H1 (cell line): ENCODE results near the gene MCHR1. TPM values are rescaled to one million over a fixed set of nuclear protein-coding genes. Genes with fewer than 3 reads are reported as not detected.

Experiments used
- CTCF ChIA-PET: fragments of 300-600 bp; sonication (Branson Sonifier 250); formaldehyde crosslinking; loops from one replicate; lab custom pipeline; 2021; ENCODE audit not compliant: partially characterized antibody; lab: Charles Lee
- POLR2A ChIA-PET: fragments of 300-600 bp; sonication (Branson Sonifier 250); formaldehyde crosslinking; loops from one replicate; lab custom pipeline; 2021; ENCODE audit warnings: inconsistent platforms; ENCODE audit not compliant: partially characterized antibody; lab: Charles Lee
- DNase-seq, 2 experiments: peaks; one replicate each; pipeline versions ENCODE4 v3.0.0 to v3.0.0-alpha.2; 2010 to 2022; ENCODE audit warnings: low spot score in 2 of 2, low read depth in 1 of 2, mixed read lengths in 1 of 2
- FAIRE-seq: peaks from 2 replicates; lab custom pipeline; 2011; peaks lifted over from hg19 to GRCh38; lab: Jason Lieb, UNC
- H2AFZ ChIP-seq: 2 replicates; pipeline ENCODE4 v1.8.1; 2012; ENCODE audit warnings: low read length, inconsistent platforms
- H2AK5ac ChIP-seq: 2 replicates; pipeline ENCODE4 v1.6.1; 2013; ENCODE audit warnings: low read depth, low read length
- H2BK120ac ChIP-seq: replicated peaks from 2 replicates; pipeline ENCODE3; 2013; ENCODE audit warnings: low read depth, low read length, inconsistent platforms
- H2BK12ac ChIP-seq: 2 replicates; pipeline ENCODE4 v1.6.1; 2013; ENCODE audit warnings: low read depth, low read length
- H2BK15ac ChIP-seq: 2 replicates; pipeline ENCODE4 v1.6.1; 2013; ENCODE audit warnings: low read length
- H2BK20ac ChIP-seq: 2 replicates; pipeline ENCODE4 v1.6.1; 2013; ENCODE audit warnings: low read length
- H2BK5ac ChIP-seq: 2 replicates; pipeline ENCODE4 v1.6.1; 2013; ENCODE audit warnings: low read depth, low read length
- H3K14ac ChIP-seq: 2 replicates; pipeline ENCODE4 v1.6.1; 2013; ENCODE audit warnings: inconsistent platforms; ENCODE audit not compliant: insufficient read length
- H3K18ac ChIP-seq: 2 replicates; pipeline ENCODE4 v1.6.1; 2013; ENCODE audit warnings: low read length; ENCODE audit errors: extremely low read depth
- H3K23ac ChIP-seq: 2 replicates; pipeline ENCODE4 v1.6.1; 2013; ENCODE audit warnings: inconsistent platforms; ENCODE audit not compliant: insufficient read length
- H3K23me2 ChIP-seq: 2 replicates; pipeline ENCODE4 v1.6.1; 2013; ENCODE audit warnings: low read depth, low read length
- H3K27ac ChIP-seq: 2 replicates; pipeline ENCODE4 v1.6.1; 2011; ENCODE audit warnings: low read depth, low read length, inconsistent platforms
- H3K27me3 ChIP-seq, 4 experiments: replicated peaks in 1 of 4; 1 replicate in 1 of 4; 2 replicates in 3 of 4; pipeline versions ENCODE4 v1.6.1 to v1.8.1; 2011 to 2013; ENCODE audit warnings: low read length in 3 of 4, mild to moderate bottlenecking in 3 of 4, inconsistent platforms in 2 of 4, mixed read lengths in 2 of 4, moderate library complexity in 1 of 4; ENCODE audit not compliant: control insufficient read depth in 3 of 4, insufficient read depth in 3 of 4; ENCODE audit errors: extremely low read depth in 1 of 4
- H3K36me3 ChIP-seq, 4 experiments: 2 replicates each; pipeline versions ENCODE4 v1.6.1 to v1.8.1; 2011 to 2013; ENCODE audit warnings: mild to moderate bottlenecking in 4 of 4, low read length in 3 of 4, moderate library complexity in 2 of 4, control low read depth in 1 of 4, inconsistent platforms in 1 of 4; ENCODE audit not compliant: insufficient read depth in 4 of 4, control insufficient read depth in 2 of 4
- H3K4ac ChIP-seq: replicated peaks from 2 replicates; pipeline ENCODE3; 2013; ENCODE audit warnings: low read length, low read depth, mixed read lengths, inconsistent platforms; ENCODE audit not compliant: insufficient read length
- H3K4me1 ChIP-seq, 4 experiments: replicated peaks in 1 of 4; 1 replicate in 1 of 4; 2 replicates in 3 of 4; pipeline versions ENCODE4 v1.6.1 to v1.8.1; 2011 to 2013; ENCODE audit warnings: low read length in 3 of 4, inconsistent platforms in 2 of 4, mixed read lengths in 1 of 4; ENCODE audit not compliant: insufficient read depth in 4 of 4, control insufficient read depth in 3 of 4
- H3K4me2 ChIP-seq, 2 experiments: 2 replicates each; pipeline versions ENCODE4 v1.6.1 to v1.8.1; 2011 to 2013; ENCODE audit warnings: low read depth in 2 of 2, low read length in 2 of 2, control low read depth in 1 of 2, inconsistent platforms in 1 of 2, mild to moderate bottlenecking in 1 of 2; ENCODE audit not compliant: insufficient read depth in 1 of 2
- H3K4me3 ChIP-seq, 4 experiments: fragments of 200-600, 300-600 bp in 1 of 4; sonication (generic), shearing (Covaris generic), sonication (Bioruptor Twin) in 1 of 4; 2 replicates each; pipeline versions ENCODE4 v1.5.1 to v1.8.1; 2011 to 2016; ENCODE audit warnings: low read length in 4 of 4, low read depth in 3 of 4, control low read depth in 2 of 4, inconsistent platforms in 2 of 4, mild to moderate bottlenecking in 2 of 4, mixed read lengths in 1 of 4, moderate library complexity in 1 of 4; ENCODE audit not compliant: insufficient read depth in 2 of 4; ENCODE audit errors: extremely low read depth in 1 of 4
- H3K56ac ChIP-seq: replicated peaks from 2 replicates; pipeline ENCODE3; 2013; ENCODE audit warnings: low read depth, mild to moderate bottlenecking, mixed read lengths, low read length, inconsistent platforms; ENCODE audit not compliant: insufficient read length
- H3K79me1 ChIP-seq: 2 replicates; pipeline ENCODE4 v1.6.1; 2013; ENCODE audit warnings: low read depth, low read length, control low read depth
- H3K79me2 ChIP-seq, 2 experiments: 2 replicates each; pipeline versions ENCODE4 v1.6.1 to v1.8.1; 2012 to 2013; ENCODE audit warnings: low read length in 2 of 2, mild to moderate bottlenecking in 2 of 2, inconsistent platforms in 1 of 2; ENCODE audit not compliant: insufficient read depth in 2 of 2, control insufficient read depth in 1 of 2
- H3K9ac ChIP-seq, 4 experiments: replicated peaks in 1 of 4; 1 replicate in 1 of 4; 2 replicates in 3 of 4; pipeline versions ENCODE4 v1.6.1 to v1.8.1; 2011 to 2013; ENCODE audit warnings: low read depth in 3 of 4, low read length in 3 of 4, control low read depth in 2 of 4, mild to moderate bottlenecking in 2 of 4, moderate library complexity in 2 of 4, inconsistent platforms in 1 of 4; ENCODE audit errors: extremely low read depth in 1 of 4
- H3K9me3 ChIP-seq, 2 experiments: 2 replicates each; pipeline versions ENCODE4 v1.6.1 to v1.8.1; 2012 to 2013; ENCODE audit warnings: mild to moderate bottlenecking in 2 of 2, moderate library complexity in 2 of 2, control low read depth in 1 of 2, inconsistent platforms in 1 of 2, low read depth in 1 of 2, low read length in 1 of 2, mixed read lengths in 1 of 2; ENCODE audit not compliant: insufficient read depth in 2 of 2
- H4K20me1 ChIP-seq, 2 experiments: replicated peaks in 1 of 2; 2 replicates each; pipeline versions ENCODE3 to v1.8.1; 2011 to 2013; ENCODE audit warnings: inconsistent platforms in 2 of 2, low read length in 2 of 2, mild to moderate bottlenecking in 1 of 2; ENCODE audit not compliant: insufficient read depth in 2 of 2, control insufficient read depth in 1 of 2
- H4K5ac ChIP-seq: 2 replicates; pipeline ENCODE4 v1.6.1; 2013; ENCODE audit warnings: low read length, low read depth, mixed read lengths, inconsistent platforms; ENCODE audit not compliant: insufficient read length
- H4K8ac ChIP-seq: 2 replicates; pipeline ENCODE4 v1.8.0; 2013; ENCODE audit warnings: mild to moderate bottlenecking, moderate library complexity, low read length, inconsistent platforms; ENCODE audit not compliant: insufficient read depth; ENCODE audit errors: extremely low read depth
- H4K91ac ChIP-seq: replicated peaks from 2 replicates; pipeline ENCODE3; 2013; ENCODE audit warnings: low read length, mixed read lengths, inconsistent platforms; ENCODE audit not compliant: insufficient read length
- CEBPB ChIP-seq: IDR thresholded peaks from 2 replicates; pipeline ENCODE4 v1.6.1; 2012; ENCODE audit warnings: low read depth, low read length
- EGR1 ChIP-seq: IDR thresholded peaks from 2 replicates; pipeline ENCODE4 v1.6.1; 2011; ENCODE audit warnings: low read depth, low read length, borderline replicate concordance
- HDAC6 ChIP-seq: IDR thresholded peaks from one replicate; pipeline ENCODE4 v1.7.1; 2012; ENCODE audit warnings: low read depth, mild to moderate bottlenecking, inconsistent platforms, low read length, moderate library complexity
- KDM4A ChIP-seq: IDR thresholded peaks from one replicate; pipeline ENCODE4 v1.7.1; 2012; ENCODE audit warnings: low read depth, mild to moderate bottlenecking, moderate library complexity, low read length, inconsistent platforms; ENCODE audit not compliant: severe bottlenecking
- NANOG ChIP-seq: IDR thresholded peaks from 2 replicates; pipeline ENCODE4 v1.6.1; 2011; ENCODE audit warnings: low read length, low read depth, mild to moderate bottlenecking, inconsistent platforms; ENCODE audit not compliant: insufficient read depth, poor library complexity, severe bottlenecking
- POLR2A ChIP-seq, 2 experiments: IDR thresholded peaks; 1 replicate in 1 of 2; 2 replicates in 1 of 2; pipeline ENCODE4 v1.6.1; 2011; ENCODE audit warnings: low read depth in 2 of 2, low read length in 2 of 2, mild to moderate bottlenecking in 2 of 2; ENCODE audit errors: control extremely low read depth in 1 of 2
- POLR2AphosphoS5 ChIP-seq: IDR thresholded peaks from 2 replicates; pipeline ENCODE4 v1.6.1; 2011; ENCODE audit warnings: low read depth, low read length
- POU5F1 ChIP-seq: IDR thresholded peaks from 2 replicates; pipeline ENCODE4 v1.6.1; 2011; ENCODE audit warnings: low read depth, mild to moderate bottlenecking, low read length, moderate library complexity
- RXRA ChIP-seq: IDR thresholded peaks from 2 replicates; pipeline ENCODE4 v1.6.1; 2011; ENCODE audit warnings: low read depth, mild to moderate bottlenecking, low read length, moderate library complexity; ENCODE audit not compliant: insufficient read depth
- SP4 ChIP-seq: IDR thresholded peaks from 2 replicates; pipeline ENCODE4 v1.6.1; 2012; ENCODE audit warnings: low read length, inconsistent platforms
- SUZ12 ChIP-seq: fragments of 200-600 bp; sonication (generic); IDR thresholded peaks from 2 replicates; pipeline ENCODE4 v1.6.1; 2012; ENCODE audit warnings: mild to moderate bottlenecking, inconsistent platforms, low read length, moderate library complexity, mixed read lengths
- TEAD4 ChIP-seq: IDR thresholded peaks from 2 replicates; pipeline ENCODE4 v1.6.1; 2012; ENCODE audit warnings: low read depth, low read length, inconsistent platforms, mixed read lengths
- ZNF274 ChIP-seq: IDR thresholded peaks from 2 replicates; pipeline ENCODE4 v1.7.0; 2012; ENCODE audit warnings: low read length, borderline replicate concordance; ENCODE audit errors: extremely low read depth
- WGBS, 2 experiments: shearing (Covaris generic) in 1 of 2; methylation state at CpG; one replicate each; pipeline versions ENCODE4 v1.1.6 to v1.1.7; 2013 to 2015; ENCODE audit warnings: low lambda C conversion rate in 2 of 2, mixed read lengths in 2 of 2, inconsistent platforms in 1 of 2, low coverage in 1 of 2, missing lambda C conversion rate in 1 of 2; ENCODE audit not compliant: insufficient replicate concordance in 2 of 2, insufficient coverage in 1 of 2, insufficient read length in 1 of 2; ENCODE audit errors: extremely low coverage in 1 of 2, missing lambda C conversion rate in 1 of 2; 5-methylcytosine and 5-hydroxymethylcytosine counted together
- polyA plus RNA-seq, 7 experiments: library from polyadenylated mRNA; depleted of rRNA in 3 of 7; stranded (reverse) in 5 of 7; unstranded in 2 of 7; fragments of >200 nt in 5 of 7; fragments of 200-250 nt in 2 of 7; gene quantifications; 1 replicate in 5 of 7; 2 replicates in 1 of 7; 4 replicates in 1 of 7; pipeline versions ENCODE4 v1.2.1 to v1.2.3, GENCODE V29; 2011 to 2013; ENCODE audit warnings: missing spikeins in 2 of 7, mixed read lengths in 2 of 7
- total RNA-seq: library from RNA; stranded (reverse); fragmentation: NEBNext Ultra II Directional; extraction: Animal tissue kit (Norgen Biotek cat#: 25700); gene quantifications from 2 replicates; pipeline ENCODE4 v1.2.1, GENCODE V29; 2021
- TF ChIP-seq, protein P1 (sequence below): IDR thresholded peaks from 2 replicates; pipeline ENCODE4 v1.6.1; 2012; ENCODE audit warnings: low read length, inconsistent platforms

MCHR1 gene
- total and polyA plus RNA-seq, 2 of the 8 experiments (the other 6 are each of a cell fraction or from before 2014, with no cell fraction given), result 0.91 to 7.6 TPM

- WGBS, 2 experiments, result 89% methylated on average over 7 of the region's 7 CpGs; no CpG with 5 or more reads in 1 of the 2 experiments
- Histone ChIP-seq H3K27me3 (no peaks in the 10 kb centered on the region), H2BK20ac (no peak overlapping the region), H3K56ac (no peak overlapping the region), H2BK5ac (no peak overlapping the region), H3K79me1 (no peaks in the 10 kb centered on the region), H3K9ac (no peak overlapping the region), H3K36me3 (no peaks in the 10 kb centered on the region), H4K20me1 (no peaks in the 10 kb centered on the region), H2BK12ac (no peak overlapping the region), H3K9me3 (no peaks in the 10 kb centered on the region), H2BK15ac (no peak overlapping the region), H3K4ac (no peak overlapping the region), H3K4me1 (peaks cover 0 to 4% (median 2%) of the 10 kb centered on the region in 4 experiments; a peak in 4 of 7 replicates), H3K18ac (no peak overlapping the region), H2AK5ac (no peak overlapping the region), H3K4me2 (no peak overlapping the region), H3K27ac (no peak overlapping the region), H3K4me3 (no peak overlapping the region), H3K14ac (no peak overlapping the region), H4K8ac (no peak overlapping the region), H4K5ac (no peak overlapping the region), H3K23ac (no peak overlapping the region), H4K91ac (no peak overlapping the region), H3K79me2 (no peaks in the 10 kb centered on the region), H2AFZ (no peak overlapping the region), H2BK120ac (no peak overlapping the region), H3K23me2 (no peaks in the 10 kb centered on the region)
- CTCF ChIA-PET, result interaction anchor here (0.6 kb wide), 1 partner anchor 274 kb away, joined by 3 read pairs; no protein-coding TSS in a partner anchor
- no peak for FAIRE-seq
- no peak for DNase-seq
- POLR2A ChIA-PET, result no interaction called here
- no peak for TF ChIP-seq ZNF274
- TF ChIP-seq POU5F1, result no peak
- TF ChIP-seq, protein P1, sequence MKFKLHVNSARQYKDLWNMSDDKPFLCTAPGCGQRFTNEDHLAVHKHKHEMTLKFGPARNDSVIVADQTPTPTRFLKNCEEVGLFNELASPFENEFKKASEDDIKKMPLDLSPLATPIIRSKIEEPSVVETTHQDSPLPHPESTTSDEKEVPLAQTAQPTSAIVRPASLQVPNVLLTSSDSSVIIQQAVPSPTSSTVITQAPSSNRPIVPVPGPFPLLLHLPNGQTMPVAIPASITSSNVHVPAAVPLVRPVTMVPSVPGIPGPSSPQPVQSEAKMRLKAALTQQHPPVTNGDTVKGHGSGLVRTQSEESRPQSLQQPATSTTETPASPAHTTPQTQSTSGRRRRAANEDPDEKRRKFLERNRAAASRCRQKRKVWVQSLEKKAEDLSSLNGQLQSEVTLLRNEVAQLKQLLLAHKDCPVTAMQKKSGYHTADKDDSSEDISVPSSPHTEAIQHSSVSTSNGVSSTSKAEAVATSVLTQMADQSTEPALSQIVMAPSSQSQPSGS, result no peak
- TF ChIP-seq NANOG, result no peak
- TF ChIP-seq CEBPB, result no peak
- TF ChIP-seq POLR2A (IDR thresholded peaks at IDR 0.05; ENCODE audit: control extremely low read depth in 1 of 2, low read depth in 2 of 2, low read length in 2 of 2), result no peak
- TF ChIP-seq RXRA, result no peak
- TF ChIP-seq KDM4A, result no peak
- no peak for TF ChIP-seq SP4
- TF ChIP-seq EGR1, result no peak
- no peak for TF ChIP-seq SUZ12
- no peak for TF ChIP-seq TEAD4
- no peak for TF ChIP-seq HDAC6
- TF ChIP-seq POLR2AphosphoS5, result no peak
Observed at GRCh38 chr22:40701274-40701673, 22.0 kb downstream of the MCHR1 start.
